Esophagus squamous epithelium (tissue), 4 donors: ENCODE measurements around the gene URGCP.

Experiments
- POLR2A ChIP-seq, 4 donors: fragments of 450-650 bp; IDR thresholded peaks; one replicate each; pipeline ENCODE4 v1.6.1; 2017; ENCODE audit warnings: antibody characterized with exemption in 4 of 4, mild to moderate bottlenecking in 4 of 4, moderate library complexity in 3 of 4
- TF ChIP-seq, protein P1 (sequence below), 6 experiments: fragments of 450-650 bp in 4 of 6; fragments of 200-600 bp in 2 of 6; sonication (generic) in 2 of 6; IDR thresholded peaks; one replicate each; pipeline ENCODE4 v1.5.1; 2016 to 2019; ENCODE audit warnings: antibody characterized with exemption in 6 of 6, mild to moderate bottlenecking in 4 of 6, moderate library complexity in 4 of 6

DNA sequence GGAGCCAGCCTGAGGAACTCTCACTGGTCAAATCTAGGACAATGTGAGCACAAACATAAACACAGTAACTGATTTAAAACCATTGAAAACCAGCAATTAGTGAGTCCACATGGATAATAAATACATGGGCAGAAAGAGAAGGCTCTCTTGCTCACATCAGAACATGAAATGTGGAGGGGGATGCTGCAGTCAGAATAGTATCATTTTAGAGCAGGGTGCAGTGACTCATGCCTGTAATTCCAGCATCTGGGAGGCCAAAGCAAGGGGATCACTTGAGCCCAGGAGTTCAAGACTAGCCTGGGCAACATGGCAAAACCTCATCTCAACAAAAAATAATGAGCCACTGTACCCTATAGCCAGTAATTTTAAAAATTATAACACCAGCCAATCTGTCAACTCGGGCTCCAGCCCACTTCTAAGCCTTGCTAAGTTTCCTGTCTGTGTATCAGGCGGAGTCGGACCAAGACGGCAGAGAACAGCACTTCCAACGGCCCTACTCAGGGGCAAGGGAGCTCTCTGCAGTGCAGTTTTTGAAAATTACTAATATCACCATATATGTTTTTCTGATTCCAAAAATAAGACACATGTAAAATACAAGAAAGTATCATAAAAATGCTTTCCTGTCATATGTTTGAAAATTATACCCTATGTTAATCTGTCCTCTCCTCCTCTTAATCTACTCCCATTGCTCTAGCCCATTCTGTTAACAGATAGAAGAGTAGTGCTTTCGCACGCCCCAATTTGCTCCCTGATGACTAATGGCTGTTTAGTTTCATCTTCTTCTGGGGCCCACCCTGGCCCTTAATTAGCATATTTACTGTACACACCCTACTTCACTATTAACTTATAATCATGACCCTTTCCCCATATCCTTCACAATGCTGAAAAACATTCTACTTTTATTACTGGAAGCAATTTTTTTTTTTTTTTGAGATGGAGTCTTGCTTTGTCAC lies 17.1 kb downstream of the URGCP start:
- TF ChIP-seq, protein P1, sequence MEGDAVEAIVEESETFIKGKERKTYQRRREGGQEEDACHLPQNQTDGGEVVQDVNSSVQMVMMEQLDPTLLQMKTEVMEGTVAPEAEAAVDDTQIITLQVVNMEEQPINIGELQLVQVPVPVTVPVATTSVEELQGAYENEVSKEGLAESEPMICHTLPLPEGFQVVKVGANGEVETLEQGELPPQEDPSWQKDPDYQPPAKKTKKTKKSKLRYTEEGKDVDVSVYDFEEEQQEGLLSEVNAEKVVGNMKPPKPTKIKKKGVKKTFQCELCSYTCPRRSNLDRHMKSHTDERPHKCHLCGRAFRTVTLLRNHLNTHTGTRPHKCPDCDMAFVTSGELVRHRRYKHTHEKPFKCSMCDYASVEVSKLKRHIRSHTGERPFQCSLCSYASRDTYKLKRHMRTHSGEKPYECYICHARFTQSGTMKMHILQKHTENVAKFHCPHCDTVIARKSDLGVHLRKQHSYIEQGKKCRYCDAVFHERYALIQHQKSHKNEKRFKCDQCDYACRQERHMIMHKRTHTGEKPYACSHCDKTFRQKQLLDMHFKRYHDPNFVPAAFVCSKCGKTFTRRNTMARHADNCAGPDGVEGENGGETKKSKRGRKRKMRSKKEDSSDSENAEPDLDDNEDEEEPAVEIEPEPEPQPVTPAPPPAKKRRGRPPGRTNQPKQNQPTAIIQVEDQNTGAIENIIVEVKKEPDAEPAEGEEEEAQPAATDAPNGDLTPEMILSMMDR (IDR thresholded peaks at IDR 0.05), result no peak
- no peak for TF ChIP-seq POLR2A (IDR thresholded peaks at IDR 0.05)
